ENCODE measurements around the gene SLC16A10. TPM values are rescaled to one million over a fixed set of nuclear protein-coding genes. Genes with fewer than 3 reads are reported as not detected.

SLC16A10 gene
- total and polyA plus RNA-seq, 5 donors, result 2.2 to 11.3 (median 5.0) TPM

DNA sequence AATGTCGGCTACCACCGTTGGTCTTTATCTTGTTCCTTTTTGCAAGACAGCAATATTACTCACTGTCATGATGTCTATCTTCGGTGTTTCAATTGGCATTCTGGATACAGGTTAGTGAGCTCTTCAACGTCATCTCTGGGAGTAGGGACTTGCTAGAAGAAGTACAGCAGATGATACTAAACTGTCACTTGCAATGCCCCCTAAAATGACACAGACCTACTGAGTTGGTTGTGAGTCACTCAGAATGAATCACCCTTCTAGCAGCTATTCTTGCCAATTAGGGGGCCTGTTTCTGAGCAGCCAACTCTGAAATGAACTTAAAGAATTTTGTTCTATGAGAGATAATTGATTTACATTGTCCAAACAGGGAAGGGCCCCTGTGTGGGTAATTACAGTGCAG lies 176.5 kb downstream of the SLC16A10 start:
- H3K27me3 ChIP-seq (ENCODE audit: control insufficient read depth, insufficient read depth), result no peaks in the 10 kb centered on the region
- ATAC-seq, result no peak
- H3K4me3 ChIP-seq (ENCODE audit: low read length), result no peak overlapping the region
- H3K4me1 ChIP-seq (ENCODE audit: control insufficient read depth, insufficient read depth, low read length), result no peaks in the 10 kb centered on the region
- intact Hi-C loops (cut with DNase I), result no loop called here
- H3K27ac ChIP-seq (ENCODE audit: low read length), result no peak overlapping the region
- H3K9me3 ChIP-seq (ENCODE audit: control insufficient read depth, low read length), result no peaks in the 10 kb centered on the region
- no peak for DNase-seq
- WGBS, result 80% methylated on average over 4 of the region's 4 CpGs

DNA sequence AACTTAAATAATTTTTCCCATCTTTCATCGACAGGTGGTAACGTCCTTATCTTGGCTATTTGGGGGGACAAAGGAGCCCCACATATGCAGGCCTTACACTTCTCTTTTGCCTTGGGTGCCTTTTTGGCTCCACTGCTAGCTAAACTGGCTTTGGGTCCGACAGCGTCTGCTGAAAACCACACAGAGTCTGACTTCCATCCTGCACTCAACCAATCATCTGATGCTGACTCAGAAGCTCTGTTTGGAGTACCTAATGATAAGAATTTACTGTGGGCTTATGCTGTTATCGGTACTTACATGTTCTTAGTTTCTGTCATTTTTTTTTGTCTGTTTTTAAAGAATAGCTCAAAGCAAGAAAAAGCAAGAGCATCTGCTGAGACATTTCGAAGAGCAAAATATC lies 178.5 kb downstream of the SLC16A10 start:
- Histone ChIP-seq H3K9me3 (ENCODE audit: control insufficient read depth, low read length) (no peaks in the 10 kb centered on the region), H3K27me3 (ENCODE audit: control insufficient read depth, insufficient read depth) (no peaks in the 10 kb centered on the region), H3K4me1 (ENCODE audit: control insufficient read depth, insufficient read depth, low read length) (no peaks in the 10 kb centered on the region), H3K27ac (ENCODE audit: low read length) (no peak overlapping the region), H3K4me3 (ENCODE audit: low read length) (no peak overlapping the region)
- ATAC-seq, result no peak
- no peak for DNase-seq
- 85% methylated on average over 6 of the region's 6 CpGs for WGBS
- intact Hi-C loops (cut with DNase I), result no loop called here

DNA sequence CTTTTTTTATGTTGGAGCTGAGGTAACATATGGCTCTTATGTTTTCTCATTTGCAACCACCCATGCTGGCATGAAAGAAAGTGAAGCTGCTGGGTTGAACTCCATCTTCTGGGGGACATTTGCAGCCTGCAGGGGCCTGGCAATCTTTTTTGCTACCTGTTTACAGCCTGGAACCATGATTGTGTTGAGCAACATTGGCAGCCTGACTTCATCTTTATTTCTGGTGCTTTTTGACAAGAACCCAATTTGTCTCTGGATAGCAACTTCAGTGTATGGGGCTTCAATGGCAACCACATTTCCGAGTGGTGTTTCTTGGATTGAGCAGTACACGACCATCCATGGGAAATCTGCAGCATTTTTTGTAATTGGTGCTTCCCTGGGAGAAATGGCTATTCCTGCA lies 179.0 kb downstream of the SLC16A10 start:
- intact Hi-C loops (cut with DNase I), result no loop called here
- Histone ChIP-seq H3K4me3 (ENCODE audit: low read length) (no peak overlapping the region), H3K27ac (ENCODE audit: low read length) (no peak overlapping the region), H3K9me3 (ENCODE audit: control insufficient read depth, low read length) (no peaks in the 10 kb centered on the region), H3K4me1 (ENCODE audit: control insufficient read depth, insufficient read depth, low read length) (no peaks in the 10 kb centered on the region), H3K27me3 (ENCODE audit: control insufficient read depth, insufficient read depth) (no peaks in the 10 kb centered on the region)
- no peak for ATAC-seq
- no peak for DNase-seq
- 93% methylated on average over 2 of the region's 2 CpGs for WGBS

DNA sequence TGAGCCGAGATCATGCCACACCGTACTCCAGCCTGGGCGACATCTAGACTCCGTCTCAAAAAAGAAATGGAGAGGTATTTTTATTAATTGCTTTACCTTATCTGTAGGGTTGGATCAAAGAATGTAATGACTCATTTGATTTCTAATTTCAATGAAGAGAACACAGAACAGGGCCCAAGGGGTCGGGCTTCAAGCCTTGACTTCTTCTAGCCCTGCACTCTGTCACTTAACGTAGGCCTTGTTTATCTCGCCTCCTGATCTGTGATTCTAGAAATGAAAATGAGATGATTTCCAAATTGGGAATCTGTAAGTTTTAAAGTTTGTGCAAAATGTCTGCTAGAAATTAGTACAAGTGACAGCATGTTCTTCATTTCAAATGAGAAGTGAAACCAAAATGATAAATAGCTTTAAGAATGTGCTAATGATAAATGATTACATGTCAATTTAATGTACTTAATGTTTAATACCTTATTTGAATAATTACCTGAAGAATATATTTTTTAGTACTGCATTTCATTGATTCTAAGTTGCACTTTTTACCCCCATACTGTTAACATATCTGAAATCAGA lies 180.5 kb downstream of the SLC16A10 start:
- WGBS, result 94% methylated on average over 7 of the region's 7 CpGs
- H3K4me3 ChIP-seq (ENCODE audit: low read length), result no peak overlapping the region
- intact Hi-C loops (cut with DNase I), result no loop called here

DNA sequence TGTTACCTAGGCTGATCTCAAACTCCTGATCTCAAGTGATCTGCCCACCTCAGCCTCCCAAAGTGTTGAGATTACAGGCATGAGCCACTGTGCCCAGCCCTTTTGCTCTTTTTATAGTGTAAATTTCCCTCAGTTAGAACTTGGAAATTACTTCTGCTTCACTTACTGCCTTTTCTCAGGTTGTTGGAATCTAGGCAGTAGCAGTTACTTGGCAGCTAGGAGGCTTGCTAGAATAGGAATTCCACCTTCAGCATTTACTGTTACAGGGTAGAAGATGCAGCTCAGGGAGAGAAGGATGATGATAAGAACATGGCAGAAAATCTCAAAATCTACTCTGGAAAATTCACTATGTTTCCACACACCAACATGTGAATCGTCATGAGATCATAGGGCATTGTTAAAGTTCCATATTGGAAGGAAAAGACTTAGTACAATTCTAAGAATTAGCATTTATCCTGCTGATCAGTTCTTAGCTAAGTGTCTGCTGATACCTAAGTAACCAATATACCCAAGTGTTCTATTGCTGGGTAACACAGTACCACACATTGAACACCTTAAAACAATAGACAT lies 182.2 kb downstream of the SLC16A10 start:
- intact Hi-C loops (cut with DNase I), result no loop called here
- Histone ChIP-seq H3K4me1 (ENCODE audit: control insufficient read depth, insufficient read depth, low read length) (no peaks in the 10 kb centered on the region), H3K27ac (ENCODE audit: low read length) (no peak overlapping the region), H3K27me3 (ENCODE audit: control insufficient read depth, insufficient read depth) (no peaks in the 10 kb centered on the region), H3K9me3 (ENCODE audit: control insufficient read depth, low read length) (no peaks in the 10 kb centered on the region), H3K4me3 (ENCODE audit: low read length) (no peak overlapping the region)
- 98% methylated on average over 1 of the region's 1 CpG for WGBS
- ATAC-seq (no peak), DNase-seq (no peak)

More for the DNA sequence above, 180.5 kb downstream of the SLC16A10 start:
- H3K9me3 ChIP-seq (ENCODE audit: control insufficient read depth, low read length), result no peaks in the 10 kb centered on the region
- no peaks in the 10 kb centered on the region for H3K27me3 ChIP-seq (ENCODE audit: control insufficient read depth, insufficient read depth)
- no peaks in the 10 kb centered on the region for H3K4me1 ChIP-seq (ENCODE audit: control insufficient read depth, insufficient read depth, low read length)
- no peak for ATAC-seq
- DNase-seq, result no peak
- H3K27ac ChIP-seq (ENCODE audit: low read length), result no peak overlapping the region

DNA sequence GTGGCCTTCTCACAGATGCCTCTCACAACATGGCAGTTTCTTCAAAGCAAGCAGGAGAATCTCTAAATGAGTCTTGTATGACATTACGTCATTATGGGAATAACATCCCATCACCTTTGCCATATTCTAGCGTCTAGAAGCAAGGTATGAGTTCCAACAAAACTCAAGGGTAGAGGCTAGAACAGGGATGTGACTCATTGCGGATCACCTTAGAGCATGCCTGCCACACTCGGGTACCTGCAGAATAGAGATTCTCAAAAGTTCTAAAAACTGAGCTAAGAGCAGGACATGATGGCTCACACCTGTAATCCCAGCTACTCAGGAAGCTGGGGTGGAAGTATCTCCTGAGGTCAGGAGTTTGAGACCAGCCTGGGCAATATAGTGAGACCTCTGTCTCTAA lies 182.8 kb downstream of the SLC16A10 start:
- H3K4me1 ChIP-seq (ENCODE audit: control insufficient read depth, insufficient read depth, low read length), result no peaks in the 10 kb centered on the region
- H3K9me3 ChIP-seq (ENCODE audit: control insufficient read depth, low read length), result peaks cover 2% of the 10 kb centered on the region
- intact Hi-C loops (cut with DNase I), result no loop called here
- 98% methylated on average over 4 of the region's 4 CpGs for WGBS
- H3K27me3 ChIP-seq (ENCODE audit: control insufficient read depth, insufficient read depth), result no peaks in the 10 kb centered on the region
- no peak overlapping the region for H3K4me3 ChIP-seq (ENCODE audit: low read length)
- H3K27ac ChIP-seq (ENCODE audit: low read length), result no peak overlapping the region
- no peak for DNase-seq
- ATAC-seq, result no peak

DNA sequence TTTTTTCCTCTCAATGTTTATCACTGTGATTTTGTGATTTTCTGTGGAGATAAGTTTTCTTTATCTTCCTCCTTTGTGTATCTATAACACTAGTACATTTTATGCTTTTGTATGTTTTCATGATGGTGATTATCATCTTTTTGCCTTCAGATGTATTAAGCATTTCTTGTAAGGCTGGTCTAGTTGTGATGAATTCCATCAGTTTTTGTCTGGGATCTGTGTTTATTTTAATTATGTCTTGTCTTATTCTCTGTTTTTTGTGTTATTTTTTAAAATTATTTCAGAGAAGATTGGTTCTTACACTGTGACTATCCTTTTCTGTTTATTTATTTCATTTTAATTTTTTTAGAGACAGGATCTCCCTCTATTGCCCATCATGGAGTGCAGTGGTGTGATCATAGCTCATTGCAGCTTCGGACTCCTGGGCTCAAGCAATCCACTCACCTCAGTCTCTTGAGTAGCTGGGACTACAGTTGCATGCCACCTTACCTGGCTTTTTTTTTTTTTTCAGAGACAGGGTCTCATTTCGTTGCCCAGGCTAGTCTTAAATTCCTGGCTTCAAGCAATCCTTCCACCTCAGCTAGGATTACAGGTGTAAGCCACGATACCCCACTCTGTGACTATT lies 187.4 kb downstream of the SLC16A10 start:
- intact Hi-C loops (cut with DNase I), result no loop called here
- H3K4me3 ChIP-seq (ENCODE audit: low read length), result no peak overlapping the region
- ATAC-seq (no peak), DNase-seq (no peak)
- H3K4me1 ChIP-seq (ENCODE audit: control insufficient read depth, insufficient read depth, low read length), result no peaks in the 10 kb centered on the region
- H3K27ac ChIP-seq (ENCODE audit: low read length), result no peak overlapping the region
- no peaks in the 10 kb centered on the region for H3K27me3 ChIP-seq (ENCODE audit: control insufficient read depth, insufficient read depth)
- WGBS, result 98% methylated on average over 3 of the region's 3 CpGs
- peaks cover 2% of the 10 kb centered on the region for H3K9me3 ChIP-seq (ENCODE audit: control insufficient read depth, low read length)

DNA sequence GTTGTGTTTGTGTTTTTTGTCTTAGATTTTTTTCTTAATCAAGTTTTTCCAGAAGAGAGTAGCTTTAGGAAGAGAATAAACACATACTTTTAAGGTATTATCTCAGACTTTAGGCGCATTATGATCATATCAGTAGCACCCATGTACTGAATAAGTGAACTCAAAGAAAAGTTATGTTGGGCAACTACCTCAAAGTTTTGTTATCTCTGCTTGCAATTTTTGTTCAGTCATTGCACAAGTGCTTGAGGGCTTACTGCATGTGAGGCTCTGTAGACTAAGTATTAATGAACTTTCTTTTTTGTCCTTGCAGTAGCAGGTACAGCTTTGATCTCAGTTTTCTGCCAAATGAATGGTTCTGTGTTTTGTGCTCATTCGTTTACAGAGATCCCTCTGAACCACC lies 189.0 kb downstream of the SLC16A10 start:
- no peaks in the 10 kb centered on the region for H3K4me1 ChIP-seq (ENCODE audit: control insufficient read depth, insufficient read depth, low read length)
- H3K27ac ChIP-seq (ENCODE audit: low read length), result no peak overlapping the region
- ATAC-seq (no peak), DNase-seq (no peak)
- no peaks in the 10 kb centered on the region for H3K27me3 ChIP-seq (ENCODE audit: control insufficient read depth, insufficient read depth)
- H3K4me3 ChIP-seq (ENCODE audit: low read length), result no peak overlapping the region
- H3K9me3 ChIP-seq (ENCODE audit: control insufficient read depth, low read length), result peaks cover 2% of the 10 kb centered on the region
- intact Hi-C loops (cut with DNase I), result no loop called here
- 96% methylated on average over 2 of the region's 2 CpGs for WGBS

DNA sequence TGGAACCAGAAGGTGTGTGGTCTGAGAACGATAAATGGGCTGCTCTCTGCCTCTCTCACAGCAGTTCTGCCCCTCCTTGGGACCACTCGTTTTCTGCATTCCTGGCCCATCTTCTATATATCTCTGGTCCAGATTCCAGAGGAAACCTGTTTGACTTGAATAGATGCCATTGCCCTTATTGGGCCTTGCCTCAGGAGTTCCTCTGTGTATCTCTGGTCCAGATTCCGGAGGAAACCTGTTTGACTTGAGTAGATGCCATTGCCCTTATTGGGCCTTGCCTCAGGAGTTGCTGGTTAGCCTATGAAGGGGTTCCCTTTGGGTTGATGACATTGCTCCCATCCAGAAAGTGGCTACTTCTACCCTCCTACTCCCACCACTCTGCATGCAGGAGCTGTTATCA lies 189.4 kb downstream of the SLC16A10 start:
- 97% methylated on average over 3 of the region's 3 CpGs for WGBS
- Histone ChIP-seq H3K27ac (ENCODE audit: low read length) (no peak overlapping the region), H3K27me3 (ENCODE audit: control insufficient read depth, insufficient read depth) (no peaks in the 10 kb centered on the region), H3K4me3 (ENCODE audit: low read length) (no peak overlapping the region), H3K9me3 (ENCODE audit: control insufficient read depth, low read length) (peaks cover 2% of the 10 kb centered on the region), H3K4me1 (ENCODE audit: control insufficient read depth, insufficient read depth, low read length) (no peaks in the 10 kb centered on the region)
- no peak for ATAC-seq
- no peak for DNase-seq
- intact Hi-C loops (cut with DNase I), result no loop called here

DNA sequence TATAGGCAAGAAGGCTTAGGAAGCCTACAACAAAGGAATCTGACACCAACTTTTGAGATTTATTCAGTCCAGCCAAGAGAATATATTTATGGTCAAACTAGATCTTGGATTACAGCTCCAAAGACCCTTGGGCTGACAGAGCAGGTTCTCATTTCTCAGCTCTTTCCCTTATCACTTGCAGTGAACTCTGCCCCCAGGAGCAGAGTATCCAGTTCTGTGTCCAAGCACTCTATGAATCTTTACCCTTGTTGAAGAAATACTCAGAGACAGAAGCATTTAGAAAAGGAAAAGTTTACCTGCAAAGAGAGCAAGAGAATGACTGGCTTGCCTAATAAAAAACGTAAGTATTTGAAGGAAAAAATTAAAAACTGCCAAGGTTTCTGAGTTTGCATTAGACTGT lies 190.5 kb downstream of the SLC16A10 start:
- no peak overlapping the region for H3K4me3 ChIP-seq (ENCODE audit: low read length)
- H3K4me1 ChIP-seq (ENCODE audit: control insufficient read depth, insufficient read depth, low read length), result no peaks in the 10 kb centered on the region
- H3K27ac ChIP-seq (ENCODE audit: low read length), result no peak overlapping the region
- no peaks in the 10 kb centered on the region for H3K27me3 ChIP-seq (ENCODE audit: control insufficient read depth, insufficient read depth)
- peaks cover 2% of the 10 kb centered on the region for H3K9me3 ChIP-seq (ENCODE audit: control insufficient read depth, low read length)
- 94% methylated on average over 1 of the region's 1 CpG for WGBS
- intact Hi-C loops (cut with DNase I), result no loop called here
- ATAC-seq (no peak), DNase-seq (no peak)

DNA sequence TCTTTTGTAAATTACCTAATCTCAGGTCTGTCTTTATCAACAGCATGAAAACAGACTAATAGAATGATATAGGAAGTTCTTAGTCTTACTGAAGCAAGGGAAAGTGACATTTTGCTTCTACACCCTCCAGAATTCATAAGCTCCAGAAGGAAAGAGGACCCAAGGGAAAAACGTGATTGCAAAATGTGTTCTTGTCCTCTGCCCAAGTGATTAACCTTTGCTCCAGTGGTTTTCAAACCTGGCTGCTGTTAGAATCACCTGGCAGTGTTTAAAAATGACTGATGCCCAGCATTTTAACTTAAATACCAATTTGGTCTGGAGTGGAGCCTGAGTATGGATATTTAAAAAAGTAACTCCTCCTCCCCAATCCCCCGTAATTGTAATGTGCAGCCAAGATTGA lies 191.4 kb downstream of the SLC16A10 start:
- Histone ChIP-seq H3K4me1 (ENCODE audit: control insufficient read depth, insufficient read depth, low read length) (no peaks in the 10 kb centered on the region), H3K9me3 (ENCODE audit: control insufficient read depth, low read length) (peaks cover 2% of the 10 kb centered on the region), H3K27me3 (ENCODE audit: control insufficient read depth, insufficient read depth) (no peaks in the 10 kb centered on the region), H3K4me3 (ENCODE audit: low read length) (no peak overlapping the region), H3K27ac (ENCODE audit: low read length) (no peak overlapping the region)
- no peak for ATAC-seq
- 82% methylated on average over 2 of the region's 2 CpGs for WGBS
- intact Hi-C loops (cut with DNase I), result no loop called here
- DNase-seq, result no peak
